Activated CD4-positive, alpha-beta memory T cell treated with anti-CD3 and anti-CD28 coated beads, Interleukin-2, amount 10 ng/mL, durations not matched to agents 7 days and 5 days (primary cell): ENCODE data around the gene CAMTA1. TPM values are rescaled to one million over a fixed set of nuclear protein-coding genes. Genes with fewer than 3 reads are reported as not detected.

Source experiments
- CTCF ChIA-PET: fragments of 350-600 bp; sonication (Branson Sonifier 250); formaldehyde crosslinking; loops from one replicate; lab custom pipeline; 2021; ENCODE audit warnings: antibody characterized with exemption, inconsistent platforms; lab: Charles Lee
- POLR2A ChIA-PET: fragments of 350-600 bp; sonication (Branson Sonifier 250); formaldehyde crosslinking; loops from one replicate; lab custom pipeline; 2021; ENCODE audit warnings: antibody characterized with exemption; lab: Charles Lee
- DNase-seq: peaks from one replicate; pipeline ENCODE4 v3.0.0-alpha.2; 2020
- H3K27ac Mint-ChIP-seq: one replicate; pipeline ENCODE4 v1.8.0; 2021; ENCODE audit warnings: mild to moderate bottlenecking, mixed read lengths
- H3K27me3 Mint-ChIP-seq: one replicate; pipeline ENCODE4 v1.8.0; 2021; ENCODE audit warnings: mixed read lengths
- H3K36me3 Mint-ChIP-seq: one replicate; pipeline ENCODE4 v1.8.0; 2021; ENCODE audit warnings: low read depth, mixed read lengths
- H3K4me1 Mint-ChIP-seq: one replicate; pipeline ENCODE4 v1.8.0; 2021; ENCODE audit warnings: mixed read lengths
- H3K4me3 Mint-ChIP-seq: one replicate; pipeline ENCODE4 v1.8.0; 2021; ENCODE audit warnings: mild to moderate bottlenecking, mixed read lengths
- H3K9me3 Mint-ChIP-seq: one replicate; pipeline ENCODE4 v1.8.0; 2021; ENCODE audit warnings: mixed read lengths
- total RNA-seq, 2 experiments: library from RNA; stranded (reverse); gene quantifications; one replicate each; pipeline ENCODE4 v1.2.3, GENCODE V29; 2021

The CAMTA1 gene
- total RNA-seq, 2 experiments from 2014 or later = 43.0 to 47.3 TPM

DNA sequence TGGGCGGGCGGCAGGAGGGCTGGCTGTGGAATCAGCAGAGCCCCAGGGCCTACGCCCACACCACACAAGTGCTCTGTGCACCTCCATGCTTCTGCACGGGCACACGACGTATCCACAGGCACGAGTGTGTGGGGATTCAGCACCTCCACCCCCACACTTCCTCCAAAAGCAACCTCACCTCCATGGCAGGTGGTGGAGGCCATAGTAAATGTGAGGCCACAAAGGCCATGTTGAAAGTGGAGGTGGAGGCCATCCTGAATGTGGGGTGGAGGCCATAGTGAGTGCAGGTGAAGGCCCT lies 860.4 kb downstream of the CAMTA1 start:
- CTCF ChIA-PET = no interaction called here

DNA sequence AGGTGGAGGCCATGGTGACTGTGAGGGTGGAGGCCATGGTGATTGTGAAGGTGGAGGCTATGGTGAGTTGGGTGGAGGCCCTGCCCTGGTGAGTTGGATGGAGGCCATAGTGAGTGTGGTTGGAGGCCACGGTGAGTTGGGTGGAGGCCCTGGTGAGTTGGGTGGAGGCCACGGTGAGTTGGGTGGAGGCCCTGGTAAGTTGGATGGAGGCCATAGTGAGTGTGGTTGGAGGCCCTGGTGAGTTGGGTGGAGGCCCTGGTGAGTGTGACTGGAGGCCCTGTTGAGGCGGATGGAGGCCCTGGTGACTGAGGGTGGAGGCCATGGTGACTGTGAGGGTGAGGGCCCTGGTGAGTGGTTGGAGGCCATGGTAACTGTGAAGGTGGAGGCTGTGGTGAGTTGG lies 860.9 kb downstream of the CAMTA1 start:
- ChIA-PET POLR2A (no interaction called here), CTCF (no interaction called here)
- Mint-ChIP-seq H3K4me1 (no peaks in the 10 kb centered on the region), H3K4me3 (no peak overlapping the region), H3K36me3 (no peaks in the 10 kb centered on the region), H3K27me3 (no peaks in the 10 kb centered on the region), H3K9me3 (no peaks in the 10 kb centered on the region), H3K27ac (no peak overlapping the region)
- no peak for DNase-seq

More for the DNA sequence above, 860.4 kb downstream of the CAMTA1 start:
- no peaks in the 10 kb centered on the region for H3K4me1 Mint-ChIP-seq
- H3K27ac Mint-ChIP-seq = no peak overlapping the region
- DNase-seq = no peak
- no peaks in the 10 kb centered on the region for H3K36me3 Mint-ChIP-seq
- POLR2A ChIA-PET = no interaction called here
- no peak overlapping the region for H3K4me3 Mint-ChIP-seq
- H3K27me3 Mint-ChIP-seq = no peaks in the 10 kb centered on the region
- H3K9me3 Mint-ChIP-seq = no peaks in the 10 kb centered on the region

- DNase-seq = peak; percentile 66
- Mint-ChIP-seq H3K27ac (no peak overlapping the region), H3K9me3 (no peaks in the 10 kb centered on the region), H3K4me1 (no peaks in the 10 kb centered on the region), H3K36me3 (no peaks in the 10 kb centered on the region), H3K4me3 (no peak overlapping the region), H3K27me3 (no peaks in the 10 kb centered on the region)
- CTCF ChIA-PET = interaction anchor here (0.6 to 1.1 kb wide), 4 partner anchors 98 to 611 kb away, joined by 3 to 4 read pairs (median 4); no protein-coding TSS in a partner anchor
- POLR2A ChIA-PET = no interaction called here
These were observed 862.0 kb downstream of the CAMTA1 start for GRCh38 chr1:7646981-7647901.

DNA sequence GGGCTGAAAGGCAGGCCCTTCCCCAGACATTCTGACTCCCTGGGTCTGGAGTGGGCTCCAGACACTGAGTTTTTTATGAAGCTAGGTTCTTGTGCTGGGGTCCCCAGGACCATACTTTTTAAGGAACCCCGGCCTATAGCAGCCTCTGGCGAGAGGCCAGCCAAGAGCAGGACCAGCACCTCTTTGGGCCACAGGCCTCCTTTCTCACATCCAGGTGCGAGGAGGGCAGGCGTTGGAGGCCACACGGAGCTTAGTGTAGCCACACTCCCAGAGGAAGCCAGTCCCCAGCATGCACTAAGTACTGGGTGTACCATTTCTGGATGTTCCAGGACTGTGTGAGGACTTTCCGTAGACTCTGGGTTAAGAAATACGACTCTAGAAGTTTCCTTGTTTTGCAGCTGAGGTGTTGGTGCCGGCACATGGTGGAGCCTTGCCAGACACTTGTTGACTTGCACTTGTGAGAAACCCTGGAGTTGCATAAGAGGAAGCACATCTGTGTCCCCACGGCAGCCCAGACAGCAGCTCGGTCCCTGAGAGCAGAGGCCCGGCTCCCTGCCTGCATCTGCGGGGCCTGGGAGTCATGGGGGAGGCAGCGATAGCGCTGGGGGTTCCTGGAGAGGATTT lies 863.6 kb downstream of the CAMTA1 start:
- no peaks in the 10 kb centered on the region for H3K9me3 Mint-ChIP-seq
- no peak overlapping the region for H3K4me3 Mint-ChIP-seq
- ChIA-PET CTCF (interaction anchor here (1.6 kb wide), 1 partner anchor 21 kb away, joined by 3 read pairs; no protein-coding TSS in a partner anchor), POLR2A (no interaction called here)
- H3K4me1 Mint-ChIP-seq = no peaks in the 10 kb centered on the region
- no peak for DNase-seq
- no peak overlapping the region for H3K27ac Mint-ChIP-seq
- no peaks in the 10 kb centered on the region for H3K36me3 Mint-ChIP-seq
- no peaks in the 10 kb centered on the region for H3K27me3 Mint-ChIP-seq

- Mint-ChIP-seq H3K27ac (no peak overlapping the region), H3K4me1 (no peaks in the 10 kb centered on the region), H3K4me3 (no peak overlapping the region), H3K27me3 (no peaks in the 10 kb centered on the region), H3K36me3 (no peaks in the 10 kb centered on the region), H3K9me3 (peaks cover 11% of the 10 kb centered on the region)
- POLR2A ChIA-PET = no interaction called here
- CTCF ChIA-PET = no interaction called here
- DNase-seq = no peak
These were observed 865.5 kb downstream of the CAMTA1 start for GRCh38 chr1:7650801-7651200.

- H3K4me3 Mint-ChIP-seq = no peak overlapping the region
- no peak for DNase-seq
- no peaks in the 10 kb centered on the region for H3K36me3 Mint-ChIP-seq
- H3K27ac Mint-ChIP-seq = no peak overlapping the region
- H3K27me3 Mint-ChIP-seq = no peaks in the 10 kb centered on the region
- peaks cover 11% of the 10 kb centered on the region for H3K9me3 Mint-ChIP-seq
- ChIA-PET CTCF (no interaction called here), POLR2A (no interaction called here)
- no peaks in the 10 kb centered on the region for H3K4me1 Mint-ChIP-seq
These were observed 865.9 kb downstream of the CAMTA1 start for GRCh38 chr1:7651203-7651602.

- H3K4me1 Mint-ChIP-seq = no peaks in the 10 kb centered on the region
- H3K27ac Mint-ChIP-seq = no peak overlapping the region
- peaks cover 11% of the 10 kb centered on the region for H3K9me3 Mint-ChIP-seq
- no peak for DNase-seq
- ChIA-PET POLR2A (no interaction called here), CTCF (interaction anchor here (0.5 to 1.2 kb wide), 2 partner anchors 17 to 621 kb away, joined by 3 to 7 read pairs; no protein-coding TSS in a partner anchor)
- no peaks in the 10 kb centered on the region for H3K36me3 Mint-ChIP-seq
- no peaks in the 10 kb centered on the region for H3K27me3 Mint-ChIP-seq
- H3K4me3 Mint-ChIP-seq = no peak overlapping the region
These were observed 866.8 kb downstream of the CAMTA1 start for GRCh38 chr1:7652061-7652460.

GRCh38 chr1:7652515-7653098 lies 867.4 kb downstream of the CAMTA1 start:
- H3K27ac Mint-ChIP-seq = no peak overlapping the region
- no peak overlapping the region for H3K4me3 Mint-ChIP-seq
- no peaks in the 10 kb centered on the region for H3K36me3 Mint-ChIP-seq
- peaks cover 11% of the 10 kb centered on the region for H3K9me3 Mint-ChIP-seq
- no peak for DNase-seq
- ChIA-PET POLR2A (no interaction called here), CTCF (interaction anchor here (0.5 to 1.2 kb wide), 2 partner anchors 16 to 621 kb away, joined by 3 to 7 read pairs; no protein-coding TSS in a partner anchor)
- H3K4me1 Mint-ChIP-seq = no peaks in the 10 kb centered on the region
- H3K27me3 Mint-ChIP-seq = no peaks in the 10 kb centered on the region

DNA sequence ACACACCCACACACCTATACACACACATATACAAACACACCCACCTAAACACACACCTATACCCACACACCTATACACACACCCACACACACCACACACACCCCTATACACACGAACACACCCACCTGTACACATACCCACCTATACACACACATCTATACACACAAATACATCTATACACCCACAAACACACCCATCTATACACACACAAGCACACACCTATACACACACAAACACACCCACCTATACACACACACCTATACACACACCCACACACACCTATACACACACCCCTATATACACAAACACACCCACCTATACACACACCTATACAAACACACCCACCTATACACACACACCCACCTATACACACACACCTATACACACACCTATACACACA lies 869.5 kb downstream of the CAMTA1 start:
- Mint-ChIP-seq H3K36me3 (no peaks in the 10 kb centered on the region), H3K4me1 (no peaks in the 10 kb centered on the region), H3K27me3 (no peaks in the 10 kb centered on the region), H3K27ac (no peak overlapping the region), H3K4me3 (no peak overlapping the region), H3K9me3 (peaks cover 11% of the 10 kb centered on the region)
- ChIA-PET CTCF (no interaction called here), POLR2A (no interaction called here)
- no peak for DNase-seq

GRCh38 chr1:7655354-7655753 lies 870.1 kb downstream of the CAMTA1 start:
- CTCF ChIA-PET = no interaction called here
- Mint-ChIP-seq H3K9me3 (peaks cover 11% of the 10 kb centered on the region), H3K27ac (no peak overlapping the region), H3K4me1 (no peaks in the 10 kb centered on the region), H3K27me3 (no peaks in the 10 kb centered on the region), H3K4me3 (no peak overlapping the region), H3K36me3 (no peaks in the 10 kb centered on the region)
- no peak for DNase-seq
- POLR2A ChIA-PET = no interaction called here

- H3K27me3 Mint-ChIP-seq = no peaks in the 10 kb centered on the region
- no peak overlapping the region for H3K27ac Mint-ChIP-seq
- ChIA-PET CTCF (no interaction called here), POLR2A (no interaction called here)
- H3K9me3 Mint-ChIP-seq = peaks cover 11% of the 10 kb centered on the region
- DNase-seq = no peak
- H3K4me3 Mint-ChIP-seq = no peak overlapping the region
- no peaks in the 10 kb centered on the region for H3K4me1 Mint-ChIP-seq
- no peaks in the 10 kb centered on the region for H3K36me3 Mint-ChIP-seq
These were observed 871.4 kb downstream of the CAMTA1 start for GRCh38 chr1:7656557-7657215.

DNA sequence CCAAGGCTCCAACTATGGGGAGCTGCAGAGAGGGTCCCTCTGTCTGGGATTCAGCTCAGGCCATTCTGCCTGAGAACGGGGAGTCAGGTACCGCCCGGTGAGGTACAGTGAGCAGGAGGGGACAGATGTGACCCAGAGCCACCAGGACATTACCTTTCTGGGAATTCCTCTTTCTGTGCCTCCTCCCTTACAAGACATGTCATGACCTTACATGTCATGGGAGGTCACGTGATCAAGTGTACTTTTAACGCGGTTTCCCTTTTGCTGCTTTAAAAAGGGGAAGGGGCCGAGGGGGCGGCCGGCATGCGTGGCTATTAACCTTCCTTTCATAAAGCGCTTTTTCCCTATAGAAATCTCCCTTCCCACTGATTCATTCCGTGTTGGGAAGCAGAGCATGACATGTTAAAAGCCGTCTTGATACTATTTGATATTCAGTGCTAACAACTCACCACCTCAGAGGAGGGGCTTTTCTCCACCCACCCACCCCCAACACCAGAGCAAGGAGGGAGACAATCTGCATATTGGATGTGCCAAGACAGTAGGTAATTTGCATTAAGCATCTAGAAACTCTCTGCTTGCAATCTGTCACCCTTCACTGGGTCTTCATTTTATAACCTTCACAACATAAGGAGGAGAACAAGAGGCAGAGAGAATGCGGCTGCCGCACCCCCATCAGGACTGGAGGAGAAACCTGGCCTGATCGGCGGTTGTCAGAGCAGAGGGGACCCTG lies 872.2 kb downstream of the CAMTA1 start:
- peaks cover 11% of the 10 kb centered on the region for H3K9me3 Mint-ChIP-seq
- no peak for DNase-seq
- POLR2A ChIA-PET = no interaction called here
- no peak overlapping the region for H3K4me3 Mint-ChIP-seq
- no peaks in the 10 kb centered on the region for H3K4me1 Mint-ChIP-seq
- CTCF ChIA-PET = no interaction called here
- H3K36me3 Mint-ChIP-seq = no peaks in the 10 kb centered on the region
- H3K27ac Mint-ChIP-seq = no peak overlapping the region
- H3K27me3 Mint-ChIP-seq = no peaks in the 10 kb centered on the region
